T-helper 22 cell (primary cell): ENCODE data around the gene TNFSF15.
"Not testable (repeated sequence)": the region's sequence is repeated elsewhere in the genome, so short reads cannot be mapped to it uniquely, and the experiment has no call there.

ENCODE experiments used
- DNase-seq: peaks from one replicate; pipeline ENCODE4 v3.0.0-alpha.2; 2020; ENCODE audit warnings: low read depth

TNFSF15 gene

GRCh38 chr9:114754581-114754980 lies 51.3 kb downstream of the TNFSF15 start:
- no peak for DNase-seq

GRCh38 chr9:114746591-114747346 lies 59.1 kb downstream of the TNFSF15 start:
- no peak for DNase-seq

GRCh38 chr9:114745879-114746550 lies 59.8 kb downstream of the TNFSF15 start:
- no peak for DNase-seq

- DNase-seq: no peak
Observed at GRCh38 chr9:114745108-114745848, 60.6 kb downstream of the TNFSF15 start.

GRCh38 chr9:114743446-114743845 lies 62.4 kb downstream of the TNFSF15 start:
- DNase-seq: no peak

- DNase-seq: no peak
Observed at GRCh38 chr9:114742947-114743346, 62.9 kb downstream of the TNFSF15 start.

- not testable (repeated sequence) for DNase-seq
Observed at GRCh38 chr9:114741521-114741920, 64.3 kb downstream of the TNFSF15 start.

- DNase-seq: peak; percentile 28
Observed at GRCh38 chr9:114738581-114739316, 67.1 kb downstream of the TNFSF15 start.

GRCh38 chr9:114737847-114738246 lies 68.0 kb downstream of the TNFSF15 start:
- DNase-seq: no peak

GRCh38 chr9:114737118-114737517 lies 68.7 kb downstream of the TNFSF15 start:
- DNase-seq: no peak

- DNase-seq: no peak
Observed at GRCh38 chr9:114735704-114736103, 70.1 kb downstream of the TNFSF15 start.

GRCh38 chr9:114735139-114735538 lies 70.7 kb downstream of the TNFSF15 start:
- DNase-seq: not testable (repeated sequence)
